Measurements from ENCODE around the gene EOMES. TPM values are rescaled to one million over a fixed set of nuclear protein-coding genes. Genes with fewer than 3 reads are reported as not detected.

The EOMES gene
- total RNA-seq, 2 donors from 2014 or later, result 0.20 TPM; not detected in 1

- Histone ChIP-seq H3K27ac (no peak overlapping the region), H3K9me3 (no peaks in the 10 kb centered on the region), H3K27me3 (no peaks in the 10 kb centered on the region), H3K36me3 (no peaks in the 10 kb centered on the region), H3K9ac (ENCODE audit: low read depth in 2 of 2, low read length in 2 of 2) (no peak overlapping the region), H3K4me1 (no peaks in the 10 kb centered on the region), H3K4me3 (no peak overlapping the region)
- TF ChIP-seq CTCF (IDR thresholded peaks at IDR 0.05), result no peak
- no peak for DNase-seq
- intact Hi-C loops (cut with DNase I), result no loop called here
Observed at GRCh38 chr3:27708250-27708649, 13.9 kb downstream of the EOMES start.

- intact Hi-C loops (cut with DNase I), result no loop called here
- H3K4me1 ChIP-seq, result no peaks in the 10 kb centered on the region
- H3K4me3 ChIP-seq, result no peak overlapping the region
- no peaks in the 10 kb centered on the region for H3K36me3 ChIP-seq
- H3K9ac ChIP-seq (ENCODE audit: low read depth in 2 of 2, low read length in 2 of 2), result no peak overlapping the region
- H3K9me3 ChIP-seq, result no peaks in the 10 kb centered on the region
- TF ChIP-seq CTCF (IDR thresholded peaks at IDR 0.05), result no peak
- H3K27ac ChIP-seq, result no peak overlapping the region
- H3K27me3 ChIP-seq, result no peaks in the 10 kb centered on the region
- no peak for DNase-seq
Observed at GRCh38 chr3:27699067-27699466, 23.1 kb downstream of the EOMES start.

GRCh38 chr3:27696906-27697305 lies 25.2 kb downstream of the EOMES start:
- intact Hi-C loops (cut with DNase I), result no loop called here

GRCh38 chr3:27695636-27696035 lies 26.5 kb downstream of the EOMES start:
- Histone ChIP-seq H3K27ac (no peak overlapping the region), H3K4me1 (no peaks in the 10 kb centered on the region), H3K27me3 (no peaks in the 10 kb centered on the region), H3K36me3 (no peaks in the 10 kb centered on the region), H3K9ac (ENCODE audit: low read depth in 2 of 2, low read length in 2 of 2) (no peak overlapping the region), H3K9me3 (no peaks in the 10 kb centered on the region), H3K4me3 (no peak overlapping the region)
- intact Hi-C loops (cut with DNase I), result no loop called here
- no peak for TF ChIP-seq CTCF (IDR thresholded peaks at IDR 0.05)
- DNase-seq, result no peak

More at GRCh38 chr3:27696906-27697305, 25.2 kb downstream of the EOMES start:
- Histone ChIP-seq H3K9me3 (no peaks in the 10 kb centered on the region), H3K9ac (ENCODE audit: low read depth in 2 of 2, low read length in 2 of 2) (no peak overlapping the region), H3K27ac (no peak overlapping the region), H3K27me3 (no peaks in the 10 kb centered on the region), H3K36me3 (no peaks in the 10 kb centered on the region), H3K4me3 (no peak overlapping the region), H3K4me1 (no peaks in the 10 kb centered on the region)
- no peak for TF ChIP-seq CTCF (IDR thresholded peaks at IDR 0.05)
- no peak for DNase-seq

GRCh38 chr3:27688053-27688452 lies 34.1 kb downstream of the EOMES start:
- no peaks in the 10 kb centered on the region for H3K4me1 ChIP-seq
- intact Hi-C loops (cut with DNase I), result loop anchor here (10.0 kb wide), 1 partner anchor 553 kb away; no protein-coding TSS in a partner anchor

More at GRCh38 chr3:27688053-27688452, 34.1 kb downstream of the EOMES start:
- H3K36me3 ChIP-seq, result no peaks in the 10 kb centered on the region
- H3K9me3 ChIP-seq, result no peaks in the 10 kb centered on the region
- no peak for DNase-seq
- no peak for TF ChIP-seq CTCF (IDR thresholded peaks at IDR 0.05)
- H3K4me3 ChIP-seq, result no peak overlapping the region
- no peak overlapping the region for H3K27ac ChIP-seq
- H3K27me3 ChIP-seq, result no peaks in the 10 kb centered on the region
- no peak overlapping the region for H3K9ac ChIP-seq (ENCODE audit: low read depth in 2 of 2, low read length in 2 of 2)

All from colonic mucosa (tissue), 4 donors.